H9 (cell line): ENCODE data around the gene TSPAN9. TPM values are rescaled to one million over a fixed set of nuclear protein-coding genes. Genes with fewer than 3 reads are reported as not detected.

ENCODE experiments used
- DNase-seq: peaks from one replicate; pipeline ENCODE4 v3.0.0-alpha.2; 2017
- H2AFZ ChIP-seq: one replicate; pipeline ENCODE4 v1.6.1; 2013; ENCODE audit warnings: mild to moderate bottlenecking, low read length, control low read depth, moderate library complexity
- H2AK5ac ChIP-seq: 2 replicates; pipeline ENCODE4 v1.6.1; 2013; ENCODE audit warnings: low read length, control low read depth, mixed read lengths; ENCODE audit not compliant: insufficient read length
- H2BK120ac ChIP-seq: one replicate; pipeline ENCODE4 v1.6.1; 2013; ENCODE audit warnings: low read depth, mild to moderate bottlenecking, low read length, control low read depth, inconsistent platforms; ENCODE audit not compliant: poor library complexity, severe bottlenecking
- H2BK12ac ChIP-seq: 2 replicates; pipeline ENCODE4 v1.6.1; 2013; ENCODE audit warnings: low read length, control low read depth, mixed read lengths, low read depth; ENCODE audit not compliant: insufficient read length
- H2BK15ac ChIP-seq: 2 replicates; pipeline ENCODE4 v1.6.1; 2013; ENCODE audit warnings: low read depth, low read length, control low read depth
- H2BK20ac ChIP-seq: one replicate; pipeline ENCODE4 v1.6.1; 2013; ENCODE audit warnings: low read depth, mild to moderate bottlenecking, low read length, control low read depth, inconsistent platforms; ENCODE audit not compliant: poor library complexity, severe bottlenecking
- H2BK5ac ChIP-seq: 2 replicates; pipeline ENCODE4 v1.6.1; 2013; ENCODE audit warnings: low read length, control low read depth, mixed read lengths; ENCODE audit not compliant: insufficient read length
- H3K14ac ChIP-seq: 2 replicates; pipeline ENCODE4 v1.6.1; 2013; ENCODE audit warnings: low read length, control low read depth; ENCODE audit not compliant: insufficient read depth
- H3K18ac ChIP-seq: 2 replicates; pipeline ENCODE4 v1.6.1; 2013; ENCODE audit warnings: low read depth, mild to moderate bottlenecking, mixed read lengths, low read length, control low read depth; ENCODE audit not compliant: insufficient read length
- H3K23ac ChIP-seq: 2 replicates; pipeline ENCODE4 v1.6.1; 2013; ENCODE audit warnings: low read length, control low read depth, mixed read lengths, low read depth; ENCODE audit not compliant: insufficient read length
- H3K23me2 ChIP-seq: 2 replicates; pipeline ENCODE4 v1.6.1; 2013; ENCODE audit warnings: low read depth, mild to moderate bottlenecking, mixed read lengths, low read length, control low read depth; ENCODE audit not compliant: insufficient read length, poor library complexity, severe bottlenecking
- H3K27ac ChIP-seq: 2 replicates; pipeline ENCODE4 v1.5.1; 2013; ENCODE audit warnings: low read length, control low read depth, mixed read lengths, low read depth; ENCODE audit not compliant: insufficient read length
- H3K27me3 ChIP-seq: 2 replicates; pipeline ENCODE4 v1.6.1; 2013; ENCODE audit warnings: low read length, control low read depth, inconsistent platforms; ENCODE audit not compliant: insufficient read depth
- H3K4ac ChIP-seq: 2 replicates; pipeline ENCODE4 v1.6.1; 2013; ENCODE audit warnings: low read depth, mild to moderate bottlenecking, control low read depth, inconsistent platforms, low read length, moderate library complexity
- H3K4me1 ChIP-seq: 2 replicates; pipeline ENCODE4 v1.6.1; 2013; ENCODE audit warnings: low read length, control low read depth, inconsistent platforms; ENCODE audit not compliant: insufficient read depth
- H3K4me2 ChIP-seq: 2 replicates; pipeline ENCODE4 v1.6.1; 2013; ENCODE audit warnings: low read length, control low read depth, mixed read lengths; ENCODE audit not compliant: insufficient read length, insufficient read depth
- H3K56ac ChIP-seq: 2 replicates; pipeline ENCODE4 v1.6.1; 2013; ENCODE audit warnings: low read depth, mild to moderate bottlenecking, mixed read lengths, low read length, control low read depth; ENCODE audit not compliant: insufficient read length
- H3K79me1 ChIP-seq: 2 replicates; pipeline ENCODE4 v1.6.1; 2013; ENCODE audit warnings: low read depth, mild to moderate bottlenecking, moderate library complexity, low read length, control low read depth, inconsistent platforms; ENCODE audit not compliant: insufficient read depth, poor library complexity, severe bottlenecking
- H3K79me2 ChIP-seq: 2 replicates; pipeline ENCODE4 v1.6.1; 2013; ENCODE audit warnings: low read length, control low read depth, inconsistent platforms; ENCODE audit not compliant: insufficient read depth
- H3K9ac ChIP-seq: 2 replicates; pipeline ENCODE4 v1.6.1; 2013; ENCODE audit warnings: low read length, control low read depth, mixed read lengths; ENCODE audit not compliant: insufficient read length; ENCODE audit errors: extremely low read depth
- H3K9me3 ChIP-seq: one replicate; pipeline ENCODE4 v1.6.1; 2013; ENCODE audit warnings: low read depth, low read length, inconsistent platforms; ENCODE audit not compliant: control insufficient read depth
- H3T11ph ChIP-seq: one replicate; pipeline ENCODE4 v1.6.1; 2013; ENCODE audit warnings: mild to moderate bottlenecking, low read length, control low read depth, inconsistent platforms
- H4K20me1 ChIP-seq: one replicate; pipeline ENCODE4 v1.6.1; 2013; ENCODE audit not compliant: control insufficient read depth, insufficient read length, insufficient read depth
- H4K5ac ChIP-seq: 2 replicates; pipeline ENCODE4 v1.6.1; 2013; ENCODE audit warnings: low read depth, mild to moderate bottlenecking, mixed read lengths, low read length, control low read depth; ENCODE audit not compliant: insufficient read length
- H4K8ac ChIP-seq: replicated peaks from 2 replicates; pipeline ENCODE4 v1.6.1; 2013; ENCODE audit warnings: low read length, control low read depth, mixed read lengths, low read depth; ENCODE audit not compliant: insufficient read length
- H4K91ac ChIP-seq: 2 replicates; pipeline ENCODE4 v1.6.1; 2013; ENCODE audit warnings: low read depth, mild to moderate bottlenecking, moderate library complexity, mixed read lengths, low read length, control low read depth; ENCODE audit not compliant: insufficient read length
- H3K27ac Mint-ChIP-seq, 3 experiments: 2 replicates in 2 of 3; 3 replicates in 1 of 3; pipeline ENCODE4 v1.8.0; 2020 to 2021; ENCODE audit warnings: mixed read lengths in 3 of 3, mild to moderate bottlenecking in 1 of 3, moderate library complexity in 1 of 3
- H3K27me3 Mint-ChIP-seq: 2 replicates; pipeline ENCODE4 v1.8.0; 2021; ENCODE audit warnings: low read depth, mild to moderate bottlenecking, moderate library complexity, mixed read lengths
- H3K36me3 Mint-ChIP-seq, 3 experiments: 2 replicates in 2 of 3; 3 replicates in 1 of 3; pipeline ENCODE4 v1.8.0; 2020 to 2021; ENCODE audit warnings: low read depth in 3 of 3, mixed read lengths in 3 of 3; ENCODE audit not compliant: insufficient read depth in 1 of 3
- H3K4me1 Mint-ChIP-seq, 2 experiments: 2 replicates each; pipeline ENCODE4 v1.8.0; 2020; ENCODE audit warnings: mixed read lengths in 2 of 2
- H3K4me3 Mint-ChIP-seq, 2 experiments: 2 replicates in 1 of 2; 3 replicates in 1 of 2; pipeline ENCODE4 v1.8.0; 2020 to 2021; ENCODE audit warnings: mild to moderate bottlenecking in 2 of 2, mixed read lengths in 2 of 2, moderate library complexity in 1 of 2
- H3K9me3 Mint-ChIP-seq, 2 experiments: 2 replicates in 1 of 2; 3 replicates in 1 of 2; pipeline ENCODE4 v1.8.0; 2020; ENCODE audit warnings: mild to moderate bottlenecking in 2 of 2, mixed read lengths in 2 of 2, moderate library complexity in 1 of 2
- WGBS: extraction: QIAGEN DNeasy Blood & Tissue Kit; methylation state at CpG from one replicate; pipeline ENCODE4 v1.1.7; 2013; ENCODE audit warnings: missing lambda C conversion rate, low lambda C conversion rate, mixed read lengths; ENCODE audit not compliant: insufficient read length; ENCODE audit errors: extremely low coverage; 5-methylcytosine and 5-hydroxymethylcytosine counted together
- total RNA-seq: library from RNA; stranded (reverse); gene quantifications from 2 replicates; pipeline ENCODE4 v1.2.1, GENCODE V29; 2021
- TF ChIP-seq, protein P1 (sequence below): fragments of 200-600 bp; sonication (generic); conservative IDR thresholded peaks from 3 replicates; pipeline ENCODE4 v1.8.0; 2021; ENCODE audit warnings: antibody characterized with exemption, mild to moderate bottlenecking

Gene TSPAN9
- total RNA-seq, 1 experiment from 2014 or later, result 19.0 TPM

DNA sequence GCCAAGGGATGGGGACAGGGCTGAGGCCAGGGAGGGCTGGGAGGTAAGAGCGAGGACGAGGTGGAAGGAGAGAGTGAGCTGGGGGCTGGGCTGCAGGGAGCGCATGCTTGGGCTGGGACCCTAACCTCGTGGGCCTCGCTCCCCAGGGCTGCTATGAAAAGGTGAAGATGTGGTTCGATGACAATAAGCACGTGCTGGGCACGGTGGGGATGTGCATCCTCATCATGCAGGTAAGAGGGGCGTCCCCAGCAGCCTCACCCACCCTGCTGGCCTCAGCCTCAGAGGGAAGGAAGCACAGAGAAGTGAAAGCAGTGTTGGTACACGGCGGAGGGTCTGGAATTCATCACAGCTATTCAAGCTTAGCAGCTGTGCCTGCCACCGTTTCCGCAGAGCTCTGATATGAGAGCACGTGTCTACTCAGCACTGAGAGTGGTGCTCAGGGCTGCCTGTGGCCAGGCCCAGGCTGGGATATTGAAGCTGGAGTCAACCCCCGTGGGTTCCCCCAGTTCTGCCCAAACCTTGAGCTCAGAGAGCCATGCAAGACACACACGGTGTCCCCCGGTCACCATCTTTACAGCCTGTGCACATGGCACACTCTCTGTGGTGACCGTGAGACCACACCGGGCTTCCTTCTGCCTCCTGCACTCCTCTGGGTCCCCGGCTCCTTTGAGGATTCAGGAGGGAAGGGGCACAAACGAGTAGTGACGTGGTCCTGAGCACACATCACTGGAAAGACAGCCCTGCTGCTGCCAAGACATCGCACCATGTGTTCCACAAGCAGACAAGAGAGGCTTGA, 204.6 kb downstream of the TSPAN9 start:
- no peak overlapping the region for H3K4me3 Mint-ChIP-seq
- WGBS, result no CpG with 5 or more reads among the region's 23 CpGs

More for the DNA sequence above, 204.6 kb downstream of the TSPAN9 start:
- Histone ChIP-seq H3K9ac (no peak overlapping the region), H2AFZ (no peak overlapping the region), H3K4me2 (no peak overlapping the region), H2BK12ac (no peak overlapping the region), H3K23me2 (no peaks in the 10 kb centered on the region), H3K14ac (no peak overlapping the region), H2BK20ac (no peak overlapping the region), H4K20me1 (no peaks in the 10 kb centered on the region), H4K8ac (no peak overlapping the region), H2BK5ac (no peak overlapping the region), H3K23ac (no peak overlapping the region), H3K56ac (no peak overlapping the region), H3K79me1 (no peaks in the 10 kb centered on the region), H3K27ac (no peak overlapping the region), H2BK15ac (no peak overlapping the region), H2AK5ac (no peak overlapping the region), H2BK120ac (no peak overlapping the region), H3K18ac (no peak overlapping the region), H3K4ac (no peak overlapping the region), H3K4me1 (no peaks in the 10 kb centered on the region), H3K79me2 (no peaks in the 10 kb centered on the region), H3K27me3 (no peaks in the 10 kb centered on the region), H4K91ac (no peak overlapping the region), H4K5ac (no peak overlapping the region), H3T11ph (no peak overlapping the region), H3K9me3 (no peaks in the 10 kb centered on the region)
- DNase-seq, result no peak
- Mint-ChIP-seq H3K9me3 (no peaks in the 10 kb centered on the region), H3K36me3 (no peaks in the 10 kb centered on the region), H3K4me1 (peaks cover 15 to 37% of the 10 kb centered on the region in 2 experiments), H3K27ac (peak overlapping the region in 1 of 3 experiments; percentile 62; a peak in 1 of 7 replicates), H3K27me3 (no peaks in the 10 kb centered on the region)
- TF ChIP-seq, protein P1, sequence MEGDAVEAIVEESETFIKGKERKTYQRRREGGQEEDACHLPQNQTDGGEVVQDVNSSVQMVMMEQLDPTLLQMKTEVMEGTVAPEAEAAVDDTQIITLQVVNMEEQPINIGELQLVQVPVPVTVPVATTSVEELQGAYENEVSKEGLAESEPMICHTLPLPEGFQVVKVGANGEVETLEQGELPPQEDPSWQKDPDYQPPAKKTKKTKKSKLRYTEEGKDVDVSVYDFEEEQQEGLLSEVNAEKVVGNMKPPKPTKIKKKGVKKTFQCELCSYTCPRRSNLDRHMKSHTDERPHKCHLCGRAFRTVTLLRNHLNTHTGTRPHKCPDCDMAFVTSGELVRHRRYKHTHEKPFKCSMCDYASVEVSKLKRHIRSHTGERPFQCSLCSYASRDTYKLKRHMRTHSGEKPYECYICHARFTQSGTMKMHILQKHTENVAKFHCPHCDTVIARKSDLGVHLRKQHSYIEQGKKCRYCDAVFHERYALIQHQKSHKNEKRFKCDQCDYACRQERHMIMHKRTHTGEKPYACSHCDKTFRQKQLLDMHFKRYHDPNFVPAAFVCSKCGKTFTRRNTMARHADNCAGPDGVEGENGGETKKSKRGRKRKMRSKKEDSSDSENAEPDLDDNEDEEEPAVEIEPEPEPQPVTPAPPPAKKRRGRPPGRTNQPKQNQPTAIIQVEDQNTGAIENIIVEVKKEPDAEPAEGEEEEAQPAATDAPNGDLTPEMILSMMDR, result no peak
